MM.1S (cell line): ENCODE results near the gene ANKRD45.

Source experiments
- DNase-seq: peaks from one replicate; pipeline ENCODE4 v3.0.0-alpha.2; 2015
- H2AFZ ChIP-seq: fragments of 300-600 bp; sonication (generic); 2 replicates; pipeline ENCODE4 v1.6.0; 2016; ENCODE audit warnings: antibody characterized with exemption, low read length
- H3F3A ChIP-seq: fragments of 300-600 bp; sonication (generic); 2 replicates; pipeline ENCODE4 v1.6.1; 2016; ENCODE audit warnings: mild to moderate bottlenecking, antibody characterized with exemption, low read length, moderate library complexity, mixed read lengths; ENCODE audit not compliant: insufficient read depth
- H3K27ac ChIP-seq: fragments of 300-600 bp; sonication (generic); 2 replicates; pipeline ENCODE4 v1.5.1; 2016; ENCODE audit warnings: mild to moderate bottlenecking, low read length
- H3K27me3 ChIP-seq: fragments of 300-600 bp; sonication (generic); replicated peaks from 2 replicates; pipeline ENCODE4 v1.6.0; 2016; ENCODE audit warnings: low read length; ENCODE audit not compliant: insufficient read depth
- H3K36me3 ChIP-seq: fragments of 300-600 bp; sonication (generic); replicated peaks from 2 replicates; pipeline ENCODE4 v1.6.1; 2016; ENCODE audit warnings: mild to moderate bottlenecking, low read length, mixed read lengths; ENCODE audit not compliant: insufficient read depth
- H3K4me1 ChIP-seq: fragments of 300-600 bp; sonication (generic); 2 replicates; pipeline ENCODE4 v1.6.1; 2016; ENCODE audit warnings: low read length, mixed read lengths
- H3K4me2 ChIP-seq: fragments of 300-600 bp; sonication (generic); 2 replicates; pipeline ENCODE4 v1.6.0; 2016; ENCODE audit warnings: low read depth, low read length
- H3K4me3 ChIP-seq: fragments of 300-600 bp; sonication (generic); 2 replicates; pipeline ENCODE4 v1.5.1; 2016; ENCODE audit warnings: low read length, mixed read lengths
- H3K79me2 ChIP-seq: fragments of 300-600 bp; sonication (generic); 2 replicates; pipeline ENCODE4 v1.6.1; 2016; ENCODE audit warnings: mixed run types, low read length, mixed read lengths
- H3K9ac ChIP-seq: fragments of 300-600 bp; sonication (generic); 2 replicates; pipeline ENCODE4 v1.6.1; 2016; ENCODE audit warnings: low read length, mixed read lengths
- H3K9me2 ChIP-seq: fragments of 300-600 bp; sonication (generic); replicated peaks from 2 replicates; pipeline ENCODE4 v1.6.1; 2016; ENCODE audit warnings: mild to moderate bottlenecking, low read length, mixed read lengths; ENCODE audit not compliant: insufficient read depth
- H3K9me3 ChIP-seq: fragments of 300-600 bp; sonication (generic); replicated peaks from 2 replicates; pipeline ENCODE4 v1.6.1; 2016; ENCODE audit warnings: mild to moderate bottlenecking, low read length, mixed read lengths; ENCODE audit not compliant: insufficient read depth
- H4K20me1 ChIP-seq: fragments of 300-600 bp; sonication (generic); 2 replicates; pipeline ENCODE4 v1.6.1; 2016; ENCODE audit warnings: mild to moderate bottlenecking, low read length, moderate library complexity, mixed read lengths; ENCODE audit not compliant: insufficient read depth
- CTCF ChIP-seq: fragments of 300-600 bp; sonication (generic); IDR thresholded peaks from 2 replicates; pipeline ENCODE4 v1.5.1; 2016; ENCODE audit warnings: antibody characterized with exemption, low read length, mixed read lengths
- EZH2 ChIP-seq: fragments of 300-600 bp; sonication (generic); optimal IDR thresholded peaks from 2 replicates; pipeline ENCODE3; 2017; ENCODE audit warnings: low read depth, mild to moderate bottlenecking, antibody characterized with exemption, low read length, mixed read lengths
- EZH2phosphoT487 ChIP-seq: fragments of 300-600 bp; sonication (generic); IDR thresholded peaks from 2 replicates; pipeline ENCODE4 v1.6.1; 2018; ENCODE audit warnings: antibody characterized with exemption, low read length

The ANKRD45 gene

GRCh38 chr1:173661271-173661670 is 8.4 kb downstream of the ANKRD45 start:
- Histone ChIP-seq H3K4me1 (no peaks in the 10 kb centered on the region), H3K9me3 (no peaks in the 10 kb centered on the region), H3K4me3 (no peak overlapping the region), H3K9ac (no peak overlapping the region), H2AFZ (no peak overlapping the region), H4K20me1 (no peaks in the 10 kb centered on the region), H3K36me3 (no peaks in the 10 kb centered on the region), H3K27ac (no peak overlapping the region), H3K9me2 (no peaks in the 10 kb centered on the region), H3K79me2 (no peaks in the 10 kb centered on the region), H3K27me3 (no peaks in the 10 kb centered on the region), H3F3A (no peaks in the 10 kb centered on the region), H3K4me2 (no peak overlapping the region)
- DNase-seq = no peak
- TF ChIP-seq CTCF (no peak), EZH2phosphoT487 (no peak), EZH2 (no peak)

GRCh38 chr1:173660306-173660705 is 9.3 kb downstream of the ANKRD45 start:
- H3K27ac ChIP-seq = no peak overlapping the region
- no peaks in the 10 kb centered on the region for H3K27me3 ChIP-seq
- no peak overlapping the region for H3K4me3 ChIP-seq
- no peaks in the 10 kb centered on the region for H3K4me1 ChIP-seq
- H3K9ac ChIP-seq = no peak overlapping the region
- no peaks in the 10 kb centered on the region for H4K20me1 ChIP-seq
- TF ChIP-seq EZH2phosphoT487 (no peak), CTCF (no peak)
- no peak for DNase-seq
- H3K9me2 ChIP-seq = no peaks in the 10 kb centered on the region
- no peak overlapping the region for H2AFZ ChIP-seq
- no peaks in the 10 kb centered on the region for H3F3A ChIP-seq
- H3K9me3 ChIP-seq = no peaks in the 10 kb centered on the region
- H3K79me2 ChIP-seq = no peaks in the 10 kb centered on the region
- no peak overlapping the region for H3K4me2 ChIP-seq
- no peaks in the 10 kb centered on the region for H3K36me3 ChIP-seq

DNA sequence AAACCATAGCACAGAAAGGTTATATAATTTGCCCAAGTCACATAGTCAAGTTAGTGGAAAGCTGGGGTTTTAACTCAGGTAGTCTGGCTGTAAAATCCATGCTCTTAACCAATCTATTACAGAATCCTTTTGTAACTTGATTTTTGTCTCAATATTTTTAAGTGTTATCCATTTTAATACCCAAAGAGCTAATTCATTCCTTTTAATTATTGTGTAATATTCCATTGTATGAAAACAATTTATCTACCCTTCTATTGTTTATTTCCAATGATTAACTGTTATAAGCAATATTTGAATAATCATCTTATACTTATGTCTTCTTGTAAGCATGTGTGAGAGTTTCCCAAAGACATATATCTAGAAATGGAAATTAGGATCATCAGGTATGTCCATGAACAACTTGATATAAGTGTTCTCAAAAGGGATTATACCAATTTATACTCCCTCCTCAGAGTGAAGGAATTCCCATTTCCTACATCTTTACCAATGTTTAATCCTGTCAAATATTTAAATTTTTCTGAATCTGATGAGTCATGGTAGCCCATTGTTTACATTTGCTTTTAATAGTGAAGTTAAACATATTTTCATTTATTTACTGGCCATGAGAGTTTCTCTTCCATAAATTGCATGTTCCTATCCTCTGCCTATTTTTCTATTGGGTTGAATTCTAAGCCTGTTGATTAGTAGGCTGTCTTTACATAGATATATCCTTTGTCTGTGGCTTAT is 20.6 kb downstream of the ANKRD45 start:
- Histone ChIP-seq H3K27ac (no peak overlapping the region), H3K4me2 (no peak overlapping the region), H3K9ac (no peak overlapping the region), H3F3A (no peaks in the 10 kb centered on the region), H3K4me3 (no peak overlapping the region), H3K36me3 (no peaks in the 10 kb centered on the region), H3K27me3 (no peaks in the 10 kb centered on the region), H3K79me2 (no peaks in the 10 kb centered on the region), H4K20me1 (no peaks in the 10 kb centered on the region), H3K9me3 (no peaks in the 10 kb centered on the region), H3K9me2 (no peaks in the 10 kb centered on the region), H3K4me1 (no peaks in the 10 kb centered on the region), H2AFZ (no peak overlapping the region)
- DNase-seq = no peak
- TF ChIP-seq CTCF (no peak), EZH2 (no peak), EZH2phosphoT487 (no peak)
